SK-N-SH (cell line): Measurements from ENCODE around the gene SRRM4. TPM values are rescaled to one million over a fixed set of nuclear protein-coding genes. Genes with fewer than 3 reads are reported as not detected.
"Not testable (repeated sequence)": the region's sequence is repeated elsewhere in the genome, so short reads cannot be mapped to it uniquely, and the experiment has no call there.

Experiments used
- CTCF ChIA-PET: fragments of 300-600, 350-600 bp; formaldehyde crosslinking; extraction: SDS; loops from one replicate; lab custom pipeline; 2021; lab: Yijun Ruan, JAX
- POLR2A ChIA-PET: fragments of 350-600 bp; sonication (Branson Sonifier 250); formaldehyde crosslinking; extraction: SDS; loops from one replicate; lab custom pipeline; 2020; ENCODE audit warnings: antibody characterized with exemption, inconsistent platforms; lab: Yijun Ruan, JAX
- DNase-seq: peaks from one replicate; pipeline ENCODE4 v3.0.0; 2012
- H2AFZ ChIP-seq: fragments of 200-600 bp; sonication (generic); 2 replicates; pipeline ENCODE4 v1.8.1; 2016; ENCODE audit warnings: antibody characterized with exemption, mild to moderate bottlenecking, low read depth
- H3F3A ChIP-seq: fragments of 200-600 bp; sonication (generic); replicated peaks from 2 replicates; pipeline ENCODE3; 2016; ENCODE audit warnings: antibody characterized with exemption, mild to moderate bottlenecking; ENCODE audit not compliant: insufficient read depth
- H3K27ac ChIP-seq, 2 experiments: fragments of 200-500 bp in 1 of 2; fragments of 200-600 bp in 1 of 2; sonication (Bioruptor generic) in 1 of 2; sonication (generic), shearing (Covaris generic) in 1 of 2; 2 replicates each; pipeline versions ENCODE4 v1.5.1 to v1.6.1; 2014 to 2016; ENCODE audit warnings: low read depth in 2 of 2, inconsistent platforms in 1 of 2, low read length in 1 of 2, mild to moderate bottlenecking in 1 of 2, mixed read lengths in 1 of 2
- H3K27me3 ChIP-seq: fragments of 200-600 bp; sonication (generic), shearing (Covaris generic); 2 replicates; pipeline ENCODE4 v1.6.1; 2016; ENCODE audit warnings: mixed run types; ENCODE audit not compliant: insufficient read depth
- H3K36me3 ChIP-seq, 2 experiments: fragments of 200-500 bp in 1 of 2; fragments of 200-600 bp in 1 of 2; sonication (Bioruptor generic) in 1 of 2; sonication (generic) in 1 of 2; replicated peaks in 1 of 2; 2 replicates each; pipeline versions ENCODE3 to v1.5.1; 2014 to 2016; ENCODE audit warnings: low read length in 1 of 2, mild to moderate bottlenecking in 1 of 2; ENCODE audit not compliant: insufficient read depth in 2 of 2, control insufficient read depth in 1 of 2
- H3K4me1 ChIP-seq, 2 experiments: fragments of 200-500 bp in 1 of 2; fragments of 200-600 bp in 1 of 2; sonication (Bioruptor generic) in 1 of 2; sonication (generic), shearing (Covaris generic) in 1 of 2; 2 replicates each; pipeline versions ENCODE4 v1.5.1 to v1.6.1; 2014 to 2016; ENCODE audit warnings: low read depth in 1 of 2, low read length in 1 of 2, mixed run types in 1 of 2; ENCODE audit not compliant: insufficient read depth in 2 of 2, control insufficient read depth in 1 of 2
- H3K4me2 ChIP-seq: fragments of 200-600 bp; sonication (generic), shearing (Covaris generic); 2 replicates; pipeline ENCODE4 v1.6.1; 2017; ENCODE audit warnings: mixed run types
- H3K4me3 ChIP-seq, 2 experiments: fragments of 200-500 bp in 1 of 2; fragments of 200-600 bp in 1 of 2; sonication (Bioruptor generic) in 1 of 2; sonication (generic), shearing (Covaris generic) in 1 of 2; 2 replicates each; pipeline versions ENCODE4 v1.5.1 to v1.8.1; 2014 to 2016; ENCODE audit warnings: low read depth in 2 of 2, inconsistent platforms in 1 of 2, low read length in 1 of 2, mild to moderate bottlenecking in 1 of 2, mixed read lengths in 1 of 2, moderate library complexity in 1 of 2
- H3K79me2 ChIP-seq: fragments of 200-600 bp; sonication (generic); 2 replicates; pipeline ENCODE4 v1.8.1; 2017; ENCODE audit warnings: mild to moderate bottlenecking; ENCODE audit not compliant: insufficient read depth
- H3K9ac ChIP-seq: fragments of 200-600 bp; sonication (generic); 2 replicates; pipeline ENCODE4 v1.6.1; 2017; ENCODE audit warnings: mixed run types
- H3K9me2 ChIP-seq: fragments of 200-600 bp; sonication (generic); 2 replicates; pipeline ENCODE4 v1.6.1; 2017; ENCODE audit warnings: mixed run types
- H3K9me3 ChIP-seq: fragments of 200-600 bp; sonication (generic); 2 replicates; pipeline ENCODE4 v1.6.1; 2017; ENCODE audit warnings: mixed run types, mild to moderate bottlenecking, moderate library complexity
- H4K20me1 ChIP-seq: fragments of 200-600 bp; sonication (generic); 2 replicates; pipeline ENCODE4 v1.6.1; 2017; ENCODE audit warnings: mild to moderate bottlenecking, mixed run types; ENCODE audit not compliant: insufficient read depth
- CHD2 ChIP-seq: fragments of 150-350 bp; IDR thresholded peaks from 2 replicates; pipeline ENCODE4 v1.6.1; 2018; ENCODE audit warnings: low read length; ENCODE audit not compliant: partially characterized antibody
- EZH2phosphoT487 ChIP-seq: fragments of 200-600 bp; sonication (generic); IDR thresholded peaks from 2 replicates; pipeline ENCODE4 v1.6.1; 2017; ENCODE audit warnings: low read depth, mixed run types, mild to moderate bottlenecking, antibody characterized with exemption, moderate library complexity, borderline replicate concordance
- FOXM1 ChIP-seq: IDR thresholded peaks from 2 replicates; pipeline ENCODE4 v1.4.0; 2012; ENCODE audit warnings: low read depth, mild to moderate bottlenecking
- GATA2 ChIP-seq: sonication (generic); formaldehyde crosslinking; IDR thresholded peaks from 2 replicates; pipeline ENCODE4 v1.5.0; 2020; ENCODE audit warnings: mild to moderate bottlenecking, missing genetic modification reagents
- JUND ChIP-seq: IDR thresholded peaks from 2 replicates; pipeline ENCODE4 v1.4.0; 2012
- MEF2A ChIP-seq: IDR thresholded peaks from 2 replicates; pipeline ENCODE4 v1.4.0; 2012; ENCODE audit warnings: low read depth, borderline replicate concordance
- MXI1 ChIP-seq: IDR thresholded peaks from 2 replicates; pipeline ENCODE4 v1.6.1; 2012; ENCODE audit warnings: mild to moderate bottlenecking, low read depth, low read length, improper control_type of control experiment
- NFIC ChIP-seq: IDR thresholded peaks from 2 replicates; pipeline ENCODE4 v1.4.0; 2012; ENCODE audit warnings: borderline replicate concordance
- NRF1 ChIP-seq: IDR thresholded peaks from 2 replicates; pipeline ENCODE4 v1.6.1; 2012; ENCODE audit warnings: low read depth, mild to moderate bottlenecking, low read length
- PBX3 ChIP-seq: IDR thresholded peaks from 2 replicates; pipeline ENCODE4; 2012
- POLR2AphosphoS5 ChIP-seq: IDR thresholded peaks from 2 replicates; pipeline ENCODE4 v1.6.1; 2012; ENCODE audit warnings: low read depth, low read length
- RAD21 ChIP-seq: IDR thresholded peaks from 2 replicates; pipeline ENCODE4 v1.6.1; 2012; ENCODE audit warnings: mild to moderate bottlenecking, low read length
- RFX5 ChIP-seq: IDR thresholded peaks from 2 replicates; pipeline ENCODE4 v1.6.1; 2012; ENCODE audit warnings: mild to moderate bottlenecking, improper control_type of control experiment, low read length
- SIN3A ChIP-seq: IDR thresholded peaks from 2 replicates; pipeline ENCODE4 v1.6.1; 2012; ENCODE audit warnings: low read depth, mild to moderate bottlenecking, low read length, moderate library complexity, borderline replicate concordance
- SMC3 ChIP-seq: IDR thresholded peaks from 2 replicates; pipeline ENCODE4 v1.6.1; 2012; ENCODE audit warnings: low read depth, low read length, improper control_type of control experiment
- TCF12 ChIP-seq: IDR thresholded peaks from 2 replicates; pipeline ENCODE4 v1.4.0; 2012
- USF2 ChIP-seq: fragments of 150-350 bp; IDR thresholded peaks from 2 replicates; pipeline ENCODE4 v1.6.1; 2017; ENCODE audit warnings: antibody characterized with exemption, low read length, low read depth, borderline replicate concordance
- WGBS: methylation state at CpG from one replicate; pipeline ENCODE4 v1.1.6; 2017; ENCODE audit warnings: low lambda C conversion rate; 5-methylcytosine and 5-hydroxymethylcytosine counted together
- polyA plus RNA-seq, 3 experiments: library from polyadenylated mRNA; depleted of rRNA; stranded (reverse); fragments of >200 nt; gene quantifications; 2 replicates each; pipeline ENCODE4 v1.2.3, GENCODE V29; 2012
- TF ChIP-seq, protein P1 (sequence below): IDR thresholded peaks from 2 replicates; pipeline ENCODE4 v1.4.0; 2012; ENCODE audit warnings: low read depth, borderline replicate concordance
- TF ChIP-seq, protein P2 (sequence below): IDR thresholded peaks from 2 replicates; pipeline ENCODE4 v1.4.0; 2012; ENCODE audit warnings: low read depth, borderline replicate concordance

The SRRM4 gene
- polyA plus RNA-seq, 1 of the 3 experiments (the other 2 are of a cell fraction), result 0.03 TPM

DNA sequence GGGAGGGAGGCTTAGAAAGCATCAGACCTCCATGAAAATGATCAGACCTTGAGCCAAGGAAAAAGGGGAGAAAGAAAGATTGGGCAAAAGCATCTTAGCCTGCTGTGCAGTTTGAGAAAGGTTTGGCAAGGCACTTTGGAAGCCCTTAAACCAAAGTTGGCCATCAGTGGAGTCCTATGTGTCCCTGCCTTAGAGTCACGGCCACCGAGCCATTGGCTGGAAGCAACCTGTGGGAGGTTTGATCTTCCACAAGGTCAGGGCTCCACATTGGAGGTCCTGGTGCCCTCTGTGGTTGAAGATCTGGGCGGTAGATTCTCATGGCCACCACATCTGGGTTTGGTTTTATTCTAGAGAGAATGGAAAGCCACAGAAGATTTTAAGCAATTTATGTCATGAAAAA, 44.4 kb downstream of the SRRM4 start:
- Histone ChIP-seq H3K27ac (no peak overlapping the region), H3F3A (no peaks in the 10 kb centered on the region), H3K9me2 (no peaks in the 10 kb centered on the region), H3K36me3 (no peaks in the 10 kb centered on the region), H3K79me2 (no peaks in the 10 kb centered on the region), H3K9me3 (no peaks in the 10 kb centered on the region), H3K4me3 (no peak overlapping the region), H3K9ac (no peak overlapping the region), H3K4me2 (no peak overlapping the region), H3K27me3 (no peaks in the 10 kb centered on the region), H4K20me1 (no peaks in the 10 kb centered on the region), H3K4me1 (peaks cover 0 to 12% of the 10 kb centered on the region in 2 experiments; a peak in 1 of 4 replicates), H2AFZ (no peak overlapping the region)
- ChIA-PET POLR2A (no interaction called here), CTCF (interaction anchor here (1.0 kb wide), 1 partner anchor 11 kb away, joined by 5 read pairs; no protein-coding TSS in a partner anchor)
- WGBS, result 37% methylated on average over 3 of the region's 3 CpGs
- DNase-seq, result no peak
- TF ChIP-seq JUND, result no peak
- TF ChIP-seq POLR2AphosphoS5, result no peak
- TF ChIP-seq, protein P1, sequence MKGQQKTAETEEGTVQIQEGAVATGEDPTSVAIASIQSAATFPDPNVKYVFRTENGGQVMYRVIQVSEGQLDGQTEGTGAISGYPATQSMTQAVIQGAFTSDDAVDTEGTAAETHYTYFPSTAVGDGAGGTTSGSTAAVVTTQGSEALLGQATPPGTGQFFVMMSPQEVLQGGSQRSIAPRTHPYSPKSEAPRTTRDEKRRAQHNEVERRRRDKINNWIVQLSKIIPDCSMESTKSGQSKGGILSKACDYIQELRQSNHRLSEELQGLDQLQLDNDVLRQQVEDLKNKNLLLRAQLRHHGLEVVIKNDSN, result no peak
- TF ChIP-seq PBX3, result no peak
- TF ChIP-seq EZH2phosphoT487, result no peak
- TF ChIP-seq FOXM1, result no peak
- TF ChIP-seq NRF1, result no peak
- TF ChIP-seq SIN3A, result no peak
- no peak for TF ChIP-seq USF2
- TF ChIP-seq NFIC, result no peak
- TF ChIP-seq GATA2 (CRISPR knock-in tag), result no peak
- TF ChIP-seq MEF2A, result no peak
- no peak for TF ChIP-seq CHD2
- TF ChIP-seq RFX5, result no peak
- no peak for TF ChIP-seq TCF12
- TF ChIP-seq MXI1, result no peak
- TF ChIP-seq, protein P2, sequence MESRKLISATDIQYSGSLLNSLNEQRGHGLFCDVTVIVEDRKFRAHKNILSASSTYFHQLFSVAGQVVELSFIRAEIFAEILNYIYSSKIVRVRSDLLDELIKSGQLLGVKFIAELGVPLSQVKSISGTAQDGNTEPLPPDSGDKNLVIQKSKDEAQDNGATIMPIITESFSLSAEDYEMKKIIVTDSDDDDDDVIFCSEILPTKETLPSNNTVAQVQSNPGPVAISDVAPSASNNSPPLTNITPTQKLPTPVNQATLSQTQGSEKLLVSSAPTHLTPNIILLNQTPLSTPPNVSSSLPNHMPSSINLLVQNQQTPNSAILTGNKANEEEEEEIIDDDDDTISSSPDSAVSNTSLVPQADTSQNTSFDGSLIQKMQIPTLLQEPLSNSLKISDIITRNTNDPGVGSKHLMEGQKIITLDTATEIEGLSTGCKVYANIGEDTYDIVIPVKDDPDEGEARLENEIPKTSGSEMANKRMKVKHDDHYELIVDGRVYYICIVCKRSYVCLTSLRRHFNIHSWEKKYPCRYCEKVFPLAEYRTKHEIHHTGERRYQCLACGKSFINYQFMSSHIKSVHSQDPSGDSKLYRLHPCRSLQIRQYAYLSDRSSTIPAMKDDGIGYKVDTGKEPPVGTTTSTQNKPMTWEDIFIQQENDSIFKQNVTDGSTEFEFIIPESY, result no peak
- no peak for TF ChIP-seq RAD21
- TF ChIP-seq SMC3, result no peak

DNA sequence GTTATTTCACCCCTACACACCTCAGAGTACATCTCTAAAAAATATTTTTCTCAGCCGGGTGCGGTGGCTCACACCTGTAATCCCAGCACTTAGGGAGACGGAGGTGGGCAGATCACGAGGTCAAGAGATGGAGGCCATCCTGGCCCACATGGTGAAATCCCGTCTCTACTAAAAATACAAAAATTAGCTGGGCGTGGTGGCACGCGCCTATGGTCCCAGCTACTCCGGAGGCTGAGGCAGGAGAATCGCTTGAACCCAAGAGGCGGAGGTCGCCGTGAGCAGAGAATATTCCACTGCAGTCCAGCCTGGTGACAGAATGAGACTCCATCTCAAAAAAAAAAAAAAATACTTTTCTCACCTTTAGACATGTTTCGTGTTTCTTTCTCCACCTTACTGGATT, 52.0 kb downstream of the SRRM4 start:
- not testable (repeated sequence) for H3K9ac ChIP-seq

More for the DNA sequence above, 52.0 kb downstream of the SRRM4 start:
- H3K9me3 ChIP-seq, H3K27me3 ChIP-seq, H3K4me2 ChIP-seq, H3K79me2 ChIP-seq, H3K36me3 ChIP-seq, H3K4me3 ChIP-seq, H3F3A ChIP-seq, DNase-seq, H3K4me1 ChIP-seq, H3K9me2 ChIP-seq, H3K27ac ChIP-seq, H2AFZ ChIP-seq, POLR2A ChIA-PET, H4K20me1 ChIP-seq: not testable (repeated sequence)
- CTCF ChIA-PET, result interaction anchor here (0.9 to 1.0 kb wide), 2 partner anchors 27 to 29 kb away, joined by 3 read pairs; no protein-coding TSS in a partner anchor
- WGBS, result 59% methylated on average over 14 of the region's 14 CpGs
